ENCODE data around the gene CER1.
"Not testable (repeated sequence)": the region's sequence is repeated elsewhere in the genome, so short reads cannot be mapped to it uniquely, and the experiment has no call there.

Gene CER1

DNA sequence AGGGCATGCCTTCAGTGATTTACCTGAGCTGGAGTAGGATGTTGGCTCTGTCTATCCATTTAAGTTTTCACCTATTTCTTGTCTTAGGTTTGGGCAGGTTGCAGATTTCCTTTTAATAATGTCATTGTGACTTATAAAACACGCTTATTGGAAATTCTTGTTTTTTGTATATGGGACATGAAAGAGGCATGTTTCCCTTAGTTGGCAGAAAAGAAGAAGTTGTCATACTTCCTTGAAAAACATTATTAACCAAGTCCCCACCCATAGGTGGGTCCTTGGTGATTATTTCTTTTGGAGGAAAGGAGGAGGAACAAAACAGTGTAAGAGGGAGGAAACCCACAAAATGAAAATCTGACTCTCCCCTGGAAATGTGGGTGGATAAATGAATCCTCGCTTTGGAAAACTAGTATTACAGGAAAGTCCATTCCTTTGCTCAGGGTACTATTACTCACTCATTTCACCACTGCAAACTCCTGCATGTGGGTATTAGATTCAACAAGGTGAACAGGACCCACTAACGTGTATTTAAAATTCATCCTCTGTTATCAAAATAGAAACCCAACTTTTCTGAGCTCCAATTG is 9.3 kb downstream of the CER1 start:
- DNase-seq = no peak

- DNase-seq = no peak
Measured at GRCh38 chr9:14710804-14711203, 11.7 kb downstream of the CER1 start.

DNA sequence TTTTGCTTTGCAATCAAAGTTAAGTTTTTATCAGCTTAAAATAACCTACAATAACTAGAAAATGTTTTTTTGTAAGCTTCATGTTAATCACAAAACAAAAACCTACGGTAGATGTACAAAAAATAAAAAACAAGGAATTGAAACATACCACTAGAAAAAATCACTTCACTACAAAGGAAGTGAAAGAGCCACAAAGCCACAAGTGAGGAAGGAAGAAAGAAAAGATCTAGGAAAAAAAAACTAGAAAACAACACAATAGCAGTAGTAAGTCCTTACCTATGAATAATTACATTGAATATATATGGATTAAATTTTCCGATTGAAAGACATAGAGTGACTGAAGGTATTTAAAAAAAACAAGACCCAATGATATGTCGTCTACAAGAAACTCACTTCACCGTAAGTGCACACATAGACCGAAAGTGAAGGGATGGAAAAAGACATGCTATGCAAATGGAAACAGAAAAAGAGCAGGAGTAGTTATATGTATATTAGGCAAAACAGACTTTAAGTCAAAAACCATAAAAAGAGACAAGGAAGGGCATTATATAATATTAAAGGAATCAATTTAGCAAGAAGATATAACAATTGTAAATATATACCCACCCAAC is 15.9 kb downstream of the CER1 start:
- no peak for DNase-seq

DNA sequence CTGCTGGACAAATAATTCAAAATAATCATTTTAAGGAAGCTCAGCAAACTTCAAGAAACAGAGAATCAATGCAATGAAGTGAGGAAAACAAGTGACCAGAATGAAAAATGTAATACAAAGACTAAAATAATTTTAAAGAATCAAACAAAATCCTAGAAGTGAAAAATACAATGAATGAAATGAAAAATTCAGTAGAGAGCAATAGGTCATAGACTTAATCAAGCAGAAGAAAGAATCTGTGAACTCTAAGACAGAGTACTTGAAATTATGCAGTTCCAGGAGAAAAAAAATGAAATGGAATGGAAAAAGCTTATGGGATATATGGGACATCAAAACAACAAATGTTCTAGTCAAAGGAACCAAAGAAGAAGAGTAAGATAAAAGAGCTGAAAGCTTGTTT is 17.5 kb downstream of the CER1 start:
- DNase-seq = no peak

GRCh38 chr9:14704281-14704680 is 18.3 kb downstream of the CER1 start:
- DNase-seq = no peak

- DNase-seq = no peak
Measured at GRCh38 chr9:14702200-14702720, 20.3 kb downstream of the CER1 start.

GRCh38 chr9:14693251-14693861 is 29.2 kb downstream of the CER1 start, which contains the start of gene ZDHHC21:
Gene ZDHHC21, minus strand, starts transcription at chr9:14693432. Its CDS starts 19,092 bp downstream, at chr9:14674340.
- DNase-seq = peak; percentile 78

GRCh38 chr9:14692470-14693250 is 29.9 kb downstream of the CER1 start:
- DNase-seq = peak; percentile 50

DNA sequence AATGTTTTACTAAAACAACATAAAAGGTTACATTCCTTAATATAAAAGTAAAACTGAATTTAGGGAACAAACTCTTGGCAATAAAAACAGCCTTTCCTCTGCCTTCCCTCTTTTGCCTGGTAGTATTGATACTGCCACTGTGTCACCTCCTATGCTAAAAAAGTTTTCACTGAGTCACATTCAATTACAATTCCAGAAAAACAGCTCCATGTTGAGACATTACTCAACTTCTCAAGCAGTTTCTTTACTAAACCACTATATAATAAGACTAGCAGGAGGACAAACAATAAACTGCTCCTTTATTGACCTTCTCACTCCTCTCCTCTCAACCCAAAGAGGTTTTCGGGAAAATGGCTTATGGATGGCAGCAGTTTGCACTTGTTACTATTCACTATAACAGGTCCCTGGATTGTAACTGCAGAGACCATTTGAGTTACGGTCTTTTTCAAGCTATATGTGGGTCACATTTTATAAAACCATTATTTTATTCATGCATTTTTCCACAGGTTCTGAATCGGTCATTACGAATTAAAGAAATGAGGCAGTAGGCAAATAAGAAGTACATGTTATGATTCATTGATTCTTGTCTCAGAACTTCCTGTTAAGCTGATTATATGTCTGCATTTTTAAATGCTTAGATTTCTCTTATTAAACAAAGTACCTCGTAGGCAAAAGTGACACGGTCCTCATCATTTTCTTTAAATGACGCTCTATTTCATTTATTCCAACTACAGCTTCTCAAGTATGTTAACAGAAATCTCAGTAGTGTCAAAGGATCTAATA is 31.4 kb downstream of the CER1 start:
- DNase-seq = no peak

DNA sequence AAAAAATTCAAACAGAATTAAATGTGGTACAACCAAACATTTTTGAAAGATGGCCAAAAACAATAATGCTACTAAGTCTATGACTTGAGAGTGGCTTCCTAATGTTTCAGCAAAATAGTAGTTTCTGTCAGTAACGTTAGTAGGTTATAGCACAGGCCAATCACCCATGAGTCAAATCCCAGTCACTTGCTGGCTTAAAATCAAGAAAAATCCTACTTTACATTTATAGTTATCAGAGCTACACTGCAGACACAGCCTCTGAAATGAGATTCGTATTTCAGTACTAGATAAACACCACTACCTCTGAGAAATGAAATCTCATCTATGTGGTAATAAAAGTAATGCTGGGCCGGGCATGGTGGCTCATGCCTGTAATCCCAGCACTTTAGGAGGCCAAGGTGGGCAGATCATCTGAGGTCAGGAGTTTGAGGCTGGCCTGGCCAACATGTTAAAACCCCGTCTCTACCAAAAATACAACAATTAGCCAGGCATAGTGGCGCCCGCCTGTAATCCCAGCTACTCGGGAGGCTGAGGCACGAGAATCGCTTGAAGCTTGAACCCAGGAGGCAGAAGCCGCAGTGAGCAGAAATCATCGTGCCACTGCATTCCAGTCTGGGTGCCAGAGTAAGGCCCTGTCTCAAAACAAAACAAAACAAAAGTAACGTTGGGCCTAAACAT is 35.4 kb downstream of the CER1 start:
- no peak for DNase-seq

- DNase-seq = no peak
Measured at GRCh38 chr9:14686168-14686567, 36.4 kb downstream of the CER1 start.

GRCh38 chr9:14682616-14683015 is 39.9 kb downstream of the CER1 start:
- not testable (repeated sequence) for DNase-seq

- no peak for DNase-seq
Measured at GRCh38 chr9:14678776-14679175, 43.8 kb downstream of the CER1 start.

DNA sequence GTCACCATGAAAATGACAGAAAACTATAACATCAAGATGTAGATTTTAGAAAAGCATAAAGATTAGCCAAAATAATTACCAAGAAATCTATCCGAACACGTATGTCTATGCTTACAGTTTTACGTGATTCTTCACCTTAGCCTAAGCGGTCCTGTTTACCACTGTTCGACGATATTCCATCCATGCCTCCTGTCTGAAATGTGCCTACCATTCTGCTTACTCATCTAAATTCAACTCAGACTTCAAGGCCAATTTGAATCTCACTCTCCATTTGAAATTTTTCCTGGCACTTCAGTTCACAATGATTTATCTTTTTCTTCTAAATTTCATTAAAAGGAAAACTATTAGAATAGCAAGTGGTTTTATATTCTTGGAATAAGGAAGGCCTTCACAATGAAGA is 44.7 kb downstream of the CER1 start:
- no peak for DNase-seq

DNA sequence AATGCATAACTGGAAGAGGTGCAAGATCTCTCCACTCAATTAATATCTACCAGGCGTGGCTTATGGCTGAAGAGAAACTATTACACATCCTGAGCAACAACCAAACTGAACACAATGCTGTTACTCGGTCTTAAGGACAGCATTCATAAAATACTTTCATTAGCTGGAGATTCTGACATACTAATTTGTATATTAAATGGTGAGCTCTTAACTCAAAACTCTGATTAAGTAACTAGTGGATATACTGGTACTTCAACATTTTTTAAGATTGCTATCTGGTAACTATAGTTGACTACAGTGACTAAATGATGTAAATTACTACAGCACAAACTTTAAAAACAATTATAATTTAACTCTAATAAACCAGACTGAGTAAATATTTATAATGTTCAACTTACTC is 45.1 kb downstream of the CER1 start:
- no peak for DNase-seq

- DNase-seq = no peak
Measured at GRCh38 chr9:14674630-14675029, 47.9 kb downstream of the CER1 start.

GRCh38 chr9:14671377-14671776 is 51.2 kb downstream of the CER1 start:
- no peak for DNase-seq

DNA sequence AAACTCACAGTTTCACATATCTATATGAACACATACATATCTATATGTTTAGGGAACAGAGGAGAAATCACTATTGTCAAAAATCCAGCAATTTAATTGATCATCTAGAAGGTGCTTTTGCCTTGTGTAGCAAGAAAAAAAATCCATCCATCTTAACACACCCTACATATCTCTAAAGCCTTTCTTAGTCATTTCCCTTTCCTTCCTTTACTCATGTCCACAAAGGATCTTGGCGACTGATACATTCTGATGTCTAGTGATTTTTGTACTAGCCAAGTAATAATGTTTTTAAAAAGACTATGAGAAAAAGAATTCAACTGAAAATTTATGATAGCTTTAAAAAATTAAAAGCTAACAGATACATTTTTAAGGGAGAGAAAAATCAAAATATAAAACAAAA is 51.8 kb downstream of the CER1 start:
- DNase-seq = no peak

Data from femur (tissue), 1 donor.